ENCODE data around the gene ABLIM2. TPM values are rescaled to one million over a fixed set of nuclear protein-coding genes. Genes with fewer than 3 reads are reported as not detected.

Gene ABLIM2
- total RNA-seq, 3 donors from 2014 or later (not counting 1 experiment from before 2014, with no cell fraction given), result 0.71 to 2.8 (median 1.3) TPM

GRCh38 chr4:8151165-8151650, 7.4 kb downstream of the ABLIM2 start:
- Histone ChIP-seq H3K4me1 (ENCODE audit: control insufficient read depth, insufficient read depth, low read length) (no peaks in the 10 kb centered on the region), H3K27me3 (ENCODE audit: control insufficient read depth, insufficient read depth, low read length) (no peaks in the 10 kb centered on the region), H3K36me3 (ENCODE audit: control insufficient read depth, insufficient read depth, low read length) (no peaks in the 10 kb centered on the region), H3K27ac (ENCODE audit: low read length) (no peak overlapping the region), H3K4me3 (ENCODE audit: low read length) (no peak overlapping the region), H3K9me3 (ENCODE audit: control insufficient read depth, insufficient read depth, low read length) (no peaks in the 10 kb centered on the region)
- no peak overlapping the region for H3K27ac Mint-ChIP-seq
- intact Hi-C loops (cut with micrococcal nuclease), result no loop called here
- no peaks in the 10 kb centered on the region for H3K36me3 Mint-ChIP-seq
- DNase-seq (no peak), ATAC-seq (no peak)
- no peak for TF ChIP-seq CTCF (IDR thresholded peaks at IDR 0.05)
- no peak overlapping the region for H3K4me3 Mint-ChIP-seq
- H3K9me3 Mint-ChIP-seq, result no peaks in the 10 kb centered on the region
- H3K27me3 Mint-ChIP-seq (ENCODE audit: low read depth in 2 of 2), result peaks cover 0 to 7% of the 10 kb centered on the region in 2 donors
- 84% methylated on average over 15 of the region's 15 CpGs for WGBS (ENCODE audit: insufficient coverage)
- H3K4me1 Mint-ChIP-seq, result no peaks in the 10 kb centered on the region

- H3K4me1 ChIP-seq (ENCODE audit: control insufficient read depth, insufficient read depth, low read length), result no peaks in the 10 kb centered on the region
- intact Hi-C loops (cut with micrococcal nuclease), result no loop called here
- ATAC-seq (no peak), DNase-seq (no peak)
- peaks cover 7 to 10% of the 10 kb centered on the region in 2 donors for H3K27me3 Mint-ChIP-seq (ENCODE audit: low read depth in 2 of 2)
- no peaks in the 10 kb centered on the region for H3K36me3 ChIP-seq (ENCODE audit: control insufficient read depth, insufficient read depth, low read length)
- H3K4me3 Mint-ChIP-seq, result no peak overlapping the region
- no peak overlapping the region for H3K4me3 ChIP-seq (ENCODE audit: low read length)
- H3K9me3 ChIP-seq (ENCODE audit: control insufficient read depth, insufficient read depth, low read length), result no peaks in the 10 kb centered on the region
- no peaks in the 10 kb centered on the region for H3K27me3 ChIP-seq (ENCODE audit: control insufficient read depth, insufficient read depth, low read length)
- H3K27ac ChIP-seq (ENCODE audit: low read length), result no peak overlapping the region
- H3K27ac Mint-ChIP-seq, result no peak overlapping the region
- 80% methylated on average over 29 of the region's 29 CpGs for WGBS (ENCODE audit: insufficient coverage)
- H3K9me3 Mint-ChIP-seq, result no peaks in the 10 kb centered on the region
- no peaks in the 10 kb centered on the region for H3K36me3 Mint-ChIP-seq
- TF ChIP-seq CTCF (IDR thresholded peaks at IDR 0.05), result no peak
- H3K4me1 Mint-ChIP-seq, result no peaks in the 10 kb centered on the region
Measured at GRCh38 chr4:8150152-8151090, 8.2 kb downstream of the ABLIM2 start.

GRCh38 chr4:8149664-8150063, 8.9 kb downstream of the ABLIM2 start:
- no peaks in the 10 kb centered on the region for H3K9me3 ChIP-seq (ENCODE audit: control insufficient read depth, insufficient read depth, low read length)
- H3K27ac ChIP-seq (ENCODE audit: low read length), result no peak overlapping the region
- Mint-ChIP-seq H3K9me3 (no peaks in the 10 kb centered on the region), H3K27me3 (ENCODE audit: low read depth in 2 of 2) (peaks cover 7 to 8% of the 10 kb centered on the region in 2 donors), H3K4me1 (no peaks in the 10 kb centered on the region), H3K4me3 (no peak overlapping the region), H3K36me3 (no peaks in the 10 kb centered on the region), H3K27ac (no peak overlapping the region)
- DNase-seq (no peak), ATAC-seq (no peak)
- WGBS (ENCODE audit: insufficient coverage), result 85% methylated on average over 6 of the region's 7 CpGs
- no peaks in the 10 kb centered on the region for H3K36me3 ChIP-seq (ENCODE audit: control insufficient read depth, insufficient read depth, low read length)
- TF ChIP-seq CTCF (IDR thresholded peaks at IDR 0.05), result no peak
- no peaks in the 10 kb centered on the region for H3K4me1 ChIP-seq (ENCODE audit: control insufficient read depth, insufficient read depth, low read length)
- H3K4me3 ChIP-seq (ENCODE audit: low read length), result no peak overlapping the region
- H3K27me3 ChIP-seq (ENCODE audit: control insufficient read depth, insufficient read depth, low read length), result no peaks in the 10 kb centered on the region
- intact Hi-C loops (cut with micrococcal nuclease), result no loop called here
